Caco-2 (cell line): ENCODE results near the gene USP22. TPM values are rescaled to one million over a fixed set of nuclear protein-coding genes. Genes with fewer than 3 reads are reported as not detected.

ENCODE experiments used
- BruUV-seq: library from RNA; stranded (reverse); fragments of 400-500 nt; replicated peaks from 2 replicates; lab custom pipeline; 2021; lab: Mats Ljungman, UMichigan
- CTCF ChIA-PET: fragments of 300-600 bp; sonication (Branson Sonifier 250); formaldehyde crosslinking; loops from one replicate; lab custom pipeline; 2022; ENCODE audit warnings: antibody characterized with exemption; lab: Charles Lee
- POLR2A ChIA-PET: fragments of 300-600 bp; sonication (Branson Sonifier 250); formaldehyde crosslinking; loops from one replicate; lab custom pipeline; 2022; ENCODE audit warnings: antibody characterized with exemption; lab: Charles Lee
- DNase-seq, 2 experiments: peaks; one replicate each; pipeline versions ENCODE4 v3.0.0 to v3.0.0-alpha.2; 2020 to 2022
- H3K27me3 ChIP-seq: replicated peaks from 2 replicates; pipeline ENCODE4 v1.6.0; 2011; ENCODE audit warnings: low read length; ENCODE audit not compliant: control insufficient read depth, insufficient read depth
- H3K36me3 ChIP-seq: 2 replicates; pipeline ENCODE4 v1.5.1; 2011; ENCODE audit warnings: low read length; ENCODE audit not compliant: control insufficient read depth, insufficient read depth
- H3K4me1 ChIP-seq: fragments of 250-450 bp; sonication (Bioruptor Pico); 2 replicates; pipeline ENCODE4 v1.5.1; 2020; ENCODE audit warnings: mild to moderate bottlenecking
- H3K4me3 ChIP-seq: 2 replicates; pipeline ENCODE4 v1.5.1; 2011; ENCODE audit warnings: low read depth, mild to moderate bottlenecking, control low read depth, low read length
- H3K9me3 ChIP-seq: fragments of 250-450 bp; sonication (Bioruptor Pico); 2 replicates; pipeline ENCODE4 v1.5.1; 2020; ENCODE audit warnings: mild to moderate bottlenecking, moderate library complexity
- H3K27ac Mint-ChIP-seq: one replicate; pipeline ENCODE4 v1.8.0; 2022; ENCODE audit warnings: mixed read lengths; ENCODE audit not compliant: unreplicated experiment
- H3K27me3 Mint-ChIP-seq: one replicate; pipeline ENCODE4 v1.8.0; 2022; ENCODE audit warnings: mixed read lengths; ENCODE audit not compliant: insufficient read depth, unreplicated experiment
- H3K36me3 Mint-ChIP-seq: one replicate; pipeline ENCODE4 v1.8.0; 2022; ENCODE audit warnings: mild to moderate bottlenecking, mixed read lengths; ENCODE audit not compliant: insufficient read depth, unreplicated experiment
- H3K4me1 Mint-ChIP-seq: one replicate; pipeline ENCODE4 v1.8.0; 2022; ENCODE audit warnings: low read depth, mixed read lengths; ENCODE audit not compliant: unreplicated experiment
- H3K4me3 Mint-ChIP-seq: one replicate; pipeline ENCODE4 v1.8.0; 2022; ENCODE audit warnings: mild to moderate bottlenecking, moderate library complexity, mixed read lengths; ENCODE audit not compliant: unreplicated experiment
- H3K9me3 Mint-ChIP-seq: one replicate; pipeline ENCODE4 v1.8.0; 2022; ENCODE audit warnings: mixed read lengths; ENCODE audit not compliant: unreplicated experiment
- intact Hi-C: fragments of 100-400 bp; cut with micrococcal nuclease; formaldehyde crosslinking; loops from one replicate; pipeline ENCODE4 v1.10.0; 2022; ENCODE audit not compliant: unreplicated experiment
- total RNA-seq: library from RNA; stranded (reverse); gene quantifications from 2 replicates; pipeline ENCODE4 v1.2.3, GENCODE V29; 2022
- TF ChIP-seq, protein P1 (sequence below), 2 experiments: fragments of 200-600 bp in 1 of 2; IDR thresholded peaks; 1 replicate in 1 of 2; 2 replicates in 1 of 2; pipeline versions ENCODE4 v1.5.1 to v1.8.0; 2011 to 2022; ENCODE audit warnings: antibody characterized with exemption in 1 of 2, control low read depth in 1 of 2, inconsistent platforms in 1 of 2, low read depth in 1 of 2, low read length in 1 of 2, mild to moderate bottlenecking in 1 of 2, moderate library complexity in 1 of 2; ENCODE audit not compliant: insufficient read depth in 1 of 2, severe bottlenecking in 1 of 2, unreplicated experiment in 1 of 2

USP22 gene
- total RNA-seq, 1 experiment from 2014 or later: 267 TPM

DNA sequence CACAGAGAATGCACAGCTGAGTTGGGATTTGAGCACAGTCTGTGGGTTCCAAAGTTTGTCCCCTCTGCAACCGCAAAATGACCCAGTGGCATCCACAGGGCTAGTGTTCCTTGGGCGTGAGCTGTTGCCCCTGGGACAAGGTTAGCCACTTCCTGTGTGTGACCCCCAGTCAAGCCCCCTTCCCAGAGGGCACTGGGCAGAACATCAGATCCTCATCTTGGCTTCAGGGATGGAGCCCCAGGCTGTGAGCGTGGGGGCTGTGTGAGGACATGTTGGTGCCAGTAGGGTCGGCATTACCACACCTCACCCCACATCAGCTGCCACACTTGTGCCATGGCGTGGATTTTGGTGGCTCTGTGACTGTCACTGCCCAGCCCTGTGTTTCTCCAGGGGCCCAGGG lies 55.3 kb downstream of the USP22 start:
- CTCF ChIA-PET: interaction anchor here (0.5 to 1.3 kb wide), 3 partner anchors 43 to 165 kb away, joined by 3 to 5 read pairs (median 3); no protein-coding TSS in a partner anchor
- H3K27me3 Mint-ChIP-seq: no peaks in the 10 kb centered on the region
- DNase-seq: no peak
- intact Hi-C loops: no loop called here
- no peaks in the 10 kb centered on the region for H3K27me3 ChIP-seq
- TF ChIP-seq, protein P1, sequence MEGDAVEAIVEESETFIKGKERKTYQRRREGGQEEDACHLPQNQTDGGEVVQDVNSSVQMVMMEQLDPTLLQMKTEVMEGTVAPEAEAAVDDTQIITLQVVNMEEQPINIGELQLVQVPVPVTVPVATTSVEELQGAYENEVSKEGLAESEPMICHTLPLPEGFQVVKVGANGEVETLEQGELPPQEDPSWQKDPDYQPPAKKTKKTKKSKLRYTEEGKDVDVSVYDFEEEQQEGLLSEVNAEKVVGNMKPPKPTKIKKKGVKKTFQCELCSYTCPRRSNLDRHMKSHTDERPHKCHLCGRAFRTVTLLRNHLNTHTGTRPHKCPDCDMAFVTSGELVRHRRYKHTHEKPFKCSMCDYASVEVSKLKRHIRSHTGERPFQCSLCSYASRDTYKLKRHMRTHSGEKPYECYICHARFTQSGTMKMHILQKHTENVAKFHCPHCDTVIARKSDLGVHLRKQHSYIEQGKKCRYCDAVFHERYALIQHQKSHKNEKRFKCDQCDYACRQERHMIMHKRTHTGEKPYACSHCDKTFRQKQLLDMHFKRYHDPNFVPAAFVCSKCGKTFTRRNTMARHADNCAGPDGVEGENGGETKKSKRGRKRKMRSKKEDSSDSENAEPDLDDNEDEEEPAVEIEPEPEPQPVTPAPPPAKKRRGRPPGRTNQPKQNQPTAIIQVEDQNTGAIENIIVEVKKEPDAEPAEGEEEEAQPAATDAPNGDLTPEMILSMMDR (IDR thresholded peaks at IDR 0.05; ENCODE audit: insufficient read depth in 1 of 2, low read depth in 1 of 2, low read length in 1 of 2, severe bottlenecking in 1 of 2, unreplicated experiment in 1 of 2): no peak
- H3K4me1 Mint-ChIP-seq: no peaks in the 10 kb centered on the region
- H3K36me3 ChIP-seq: no peaks in the 10 kb centered on the region
- no peaks in the 10 kb centered on the region for H3K4me1 ChIP-seq
- no peaks in the 10 kb centered on the region for H3K9me3 Mint-ChIP-seq
- H3K27ac Mint-ChIP-seq: no peak overlapping the region
- no peaks in the 10 kb centered on the region for H3K36me3 Mint-ChIP-seq
- H3K4me3 ChIP-seq: no peak overlapping the region
- POLR2A ChIA-PET: no interaction called here
- no peak overlapping the region for H3K4me3 Mint-ChIP-seq
- BruUV-seq: no TSS peak
- peaks cover 4% of the 10 kb centered on the region for H3K9me3 ChIP-seq

DNA sequence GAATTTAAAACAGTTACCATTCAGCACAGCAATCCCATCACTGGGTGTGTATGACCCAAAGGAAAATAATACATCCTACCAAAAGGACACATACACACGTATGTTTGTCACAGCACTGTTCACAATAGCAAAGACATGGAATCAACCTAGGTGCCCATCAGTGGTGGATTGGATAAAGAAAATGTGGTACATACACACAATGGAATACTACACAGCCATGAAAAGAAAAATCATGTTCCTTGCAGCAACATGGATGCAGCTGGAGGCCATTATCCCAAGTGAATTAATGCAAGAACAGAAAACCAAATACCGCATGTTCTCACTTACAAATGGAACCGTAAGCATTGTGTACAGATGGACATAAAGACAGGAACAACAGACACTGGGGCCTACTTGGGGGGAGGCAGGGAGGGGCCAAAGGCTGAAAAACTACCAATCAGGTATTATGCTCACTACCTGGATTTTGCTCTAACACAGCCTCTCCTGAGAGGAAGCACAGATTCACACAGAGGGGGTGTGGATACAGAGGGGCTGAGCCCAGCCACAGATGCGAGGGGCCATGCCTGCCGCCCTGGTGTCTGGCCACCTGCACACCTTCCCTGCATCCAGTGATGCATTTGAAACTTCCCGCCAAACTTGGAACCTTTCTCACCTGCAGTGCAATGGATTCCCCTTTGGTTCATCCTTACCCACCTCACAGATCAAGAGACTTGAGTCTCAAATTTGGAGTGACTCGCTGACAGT lies 55.9 kb downstream of the USP22 start:
- no peaks in the 10 kb centered on the region for H3K27me3 ChIP-seq
- BruUV-seq: no TSS peak
- H3K4me3 ChIP-seq: no peak overlapping the region
- Mint-ChIP-seq H3K36me3 (no peaks in the 10 kb centered on the region), H3K4me1 (no peaks in the 10 kb centered on the region), H3K27me3 (no peaks in the 10 kb centered on the region), H3K27ac (no peak overlapping the region), H3K9me3 (no peaks in the 10 kb centered on the region), H3K4me3 (no peak overlapping the region)
- no peaks in the 10 kb centered on the region for H3K36me3 ChIP-seq
- DNase-seq: no peak
- H3K4me1 ChIP-seq: no peaks in the 10 kb centered on the region
- TF ChIP-seq, protein P1 (IDR thresholded peaks at IDR 0.05; ENCODE audit: insufficient read depth in 1 of 2, low read depth in 1 of 2, low read length in 1 of 2, severe bottlenecking in 1 of 2, unreplicated experiment in 1 of 2): no peak
- ChIA-PET CTCF (no interaction called here), POLR2A (no interaction called here)
- peaks cover 4% of the 10 kb centered on the region for H3K9me3 ChIP-seq
- intact Hi-C loops: no loop called here

DNA sequence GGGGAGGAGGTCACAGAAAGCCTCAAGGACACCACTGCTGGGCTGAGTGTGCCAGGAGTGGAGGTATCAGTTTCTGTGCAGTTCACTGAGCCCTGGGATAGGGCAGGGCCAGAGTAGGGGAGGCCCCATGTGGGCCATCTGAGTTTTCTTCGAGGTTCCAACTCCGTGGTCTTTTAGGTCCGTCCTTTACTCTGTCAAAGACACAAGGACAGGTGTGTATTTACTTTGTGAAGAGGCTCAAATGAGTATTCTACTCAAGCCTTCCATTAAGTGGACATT lies 59.5 kb downstream of the USP22 start:
- no peak for DNase-seq
- Mint-ChIP-seq H3K27me3 (no peaks in the 10 kb centered on the region), H3K4me1 (peaks cover 7% of the 10 kb centered on the region), H3K9me3 (no peaks in the 10 kb centered on the region), H3K27ac (no peak overlapping the region), H3K36me3 (no peaks in the 10 kb centered on the region), H3K4me3 (no peak overlapping the region)
- H3K9me3 ChIP-seq: peaks cover 4% of the 10 kb centered on the region
- TF ChIP-seq, protein P1 (IDR thresholded peaks at IDR 0.05; ENCODE audit: insufficient read depth in 1 of 2, low read depth in 1 of 2, low read length in 1 of 2, severe bottlenecking in 1 of 2, unreplicated experiment in 1 of 2): no peak
- CTCF ChIA-PET: no interaction called here
- H3K4me1 ChIP-seq: peaks cover 12% of the 10 kb centered on the region
- intact Hi-C loops: no loop called here
- H3K4me3 ChIP-seq: no peak overlapping the region
- no peaks in the 10 kb centered on the region for H3K36me3 ChIP-seq
- BruUV-seq: no TSS peak
- POLR2A ChIA-PET: no interaction called here
- no peaks in the 10 kb centered on the region for H3K27me3 ChIP-seq
